A549 (cell line): ENCODE measurements around the gene CMTM4. TPM values are rescaled to one million over a fixed set of nuclear protein-coding genes. Genes with fewer than 3 reads are reported as not detected.

Source experiments
- ATAC-seq, 2 experiments: fragments of 200-7000 bp in 1 of 2; fragments of >200 bp in 1 of 2; cut with Nextera tagmentation in 1 of 2; cut with Tn5 transposase in 1 of 2; 3 replicates each; pipeline versions ENCODE4 v1.8.0 to v1.9.1; 2018 to 2020; ENCODE audit warnings: mild to moderate bottlenecking in 1 of 2, moderate library complexity in 1 of 2
- CTCF ChIA-PET: fragments of 300-600 bp; sonication (Branson Sonifier 250); formaldehyde crosslinking; extraction: SDS; loops from one replicate; lab custom pipeline; 2021; ENCODE audit warnings: antibody characterized with exemption, inconsistent platforms; lab: Yijun Ruan, JAX
- POLR2A ChIA-PET: fragments of 350-600 bp; formaldehyde crosslinking; extraction: SDS; loops from one replicate; lab custom pipeline; 2021; ENCODE audit warnings: antibody characterized with exemption, inconsistent platforms; lab: Yijun Ruan, JAX
- DNase-seq, 2 experiments: peaks; one replicate each; pipeline versions ENCODE4 v3.0.0 to v3.0.0-alpha.2; 2011 to 2016; ENCODE audit warnings: low read depth in 1 of 2, low spot score in 1 of 2
- FAIRE-seq: peaks from 2 replicates; lab custom pipeline; 2011; peaks lifted over from hg19 to GRCh38; lab: Jason Lieb, UNC
- H3K27ac ChIP-seq, 2 experiments: fragments of >200 bp; sonication (Bioruptor Twin); formaldehyde crosslinking; 3 replicates each; pipeline ENCODE4 v1.5.1; 2016 to 2017
- H3K4me1 ChIP-seq: fragments of >200 bp; sonication (Bioruptor Twin); formaldehyde crosslinking; 3 replicates; pipeline ENCODE4 v1.6.1; 2016
- H3K4me2 ChIP-seq: fragments of >200 bp; sonication (Bioruptor Twin); formaldehyde crosslinking; 3 replicates; pipeline ENCODE4 v1.6.1; 2016
- H3K4me3 ChIP-seq: fragments of >200 bp; sonication (Bioruptor Twin); formaldehyde crosslinking; 3 replicates; pipeline ENCODE4 v1.5.1; 2016
- H3K9me3 ChIP-seq: fragments of >200 bp; sonication (Bioruptor Twin); formaldehyde crosslinking; 3 replicates; pipeline ENCODE4 v1.6.1; 2016
- BHLHE40 ChIP-seq: IDR thresholded peaks from 2 replicates; pipeline ENCODE4 v1.6.1; 2012; ENCODE audit warnings: low read depth, low read length, inconsistent platforms
- ELK1 ChIP-seq: fragments of 150-350 bp; IDR thresholded peaks from 2 replicates; pipeline ENCODE4 v1.6.1; 2014; ENCODE audit warnings: low read depth, mild to moderate bottlenecking, low read length
- FOSL2 ChIP-seq, 2 experiments: fragments of 450-650 bp in 1 of 2; fragments of >200 bp in 1 of 2; sonication (Bioruptor Twin) in 1 of 2; formaldehyde crosslinking; IDR thresholded peaks; 2 replicates each; pipeline versions ENCODE4 v1.5.0 to v1.6.1; 2016 to 2020; ENCODE audit warnings: mild to moderate bottlenecking in 1 of 2, moderate library complexity in 1 of 2
- FOXS1 ChIP-seq: fragments of 250-450 bp; sonication (Bioruptor Pico); IDR thresholded peaks from 2 replicates; pipeline ENCODE4 v1.5.0; 2020; ENCODE audit warnings: mild to moderate bottlenecking, moderate library complexity
- HEYL ChIP-seq: fragments of 250-450 bp; sonication (Bioruptor Pico); IDR thresholded peaks from 2 replicates; pipeline ENCODE4 v1.8.0; 2021; ENCODE audit warnings: mild to moderate bottlenecking, moderate library complexity
- HOXA7 ChIP-seq: fragments of 250-450 bp; sonication (Bioruptor Pico); IDR thresholded peaks from 2 replicates; pipeline ENCODE4 v1.5.0; 2020; ENCODE audit warnings: mild to moderate bottlenecking, moderate library complexity
- HOXB5 ChIP-seq: fragments of 250-450 bp; sonication (Bioruptor Pico); IDR thresholded peaks from 2 replicates; pipeline ENCODE4 v1.5.0; 2020; ENCODE audit warnings: mild to moderate bottlenecking, moderate library complexity
- JUN ChIP-seq, 2 experiments: fragments of >200 bp; sonication (Bioruptor Twin); formaldehyde crosslinking; IDR thresholded peaks; 2 replicates in 1 of 2; 3 replicates in 1 of 2; pipeline ENCODE4 v1.6.1; 2016 to 2017
- MAFK ChIP-seq: fragments of 450-650 bp; IDR thresholded peaks from 2 replicates; pipeline ENCODE4 v1.6.1; 2014; ENCODE audit not compliant: partially characterized antibody
- MAX ChIP-seq: IDR thresholded peaks from 2 replicates; pipeline ENCODE4 v1.6.1; 2012
- MAZ ChIP-seq: fragments of 150-350 bp; IDR thresholded peaks from 2 replicates; pipeline ENCODE4 v1.6.1; 2014; ENCODE audit warnings: antibody characterized with exemption, low read depth, low read length, borderline replicate concordance
- POLR2A ChIP-seq: IDR thresholded peaks from 2 replicates; pipeline ENCODE4 v1.6.1; 2012; ENCODE audit warnings: mild to moderate bottlenecking, low read length
- RCOR1 ChIP-seq: fragments of 150-350 bp; IDR thresholded peaks from 2 replicates; pipeline ENCODE4 v1.6.1; 2014; ENCODE audit warnings: antibody characterized with exemption, low read length, low read depth
- REST ChIP-seq: fragments of 200-600 bp; sonication (generic); IDR thresholded peaks from 2 replicates; pipeline ENCODE4 v1.6.1; 2016; ENCODE audit warnings: antibody characterized with exemption, mild to moderate bottlenecking, moderate library complexity
- USF2 ChIP-seq: fragments of 450-650 bp; IDR thresholded peaks from 2 replicates; pipeline ENCODE4 v1.6.1; 2014; ENCODE audit warnings: antibody characterized with exemption
- ZC3H11A ChIP-seq: fragments of 450-650 bp; IDR thresholded peaks from 2 replicates; pipeline ENCODE4 v1.6.1; 2014; ENCODE audit warnings: antibody characterized with exemption, mild to moderate bottlenecking
- WGBS: methylation state at CpG from one replicate; pipeline ENCODE4 v1.1.6; 2017; ENCODE audit errors: missing lambda C conversion rate; 5-methylcytosine and 5-hydroxymethylcytosine counted together
- polyA plus RNA-seq, 4 experiments: library from polyadenylated mRNA; depleted of rRNA in 3 of 4; stranded (reverse); fragments of >200 nt; fragmentation: RNase III in 1 of 4; extraction: RNeasy Plus Mini Kit Qiagen cat#74134 plus additional on column Dnase treatment in 1 of 4; gene quantifications; 2 replicates in 3 of 4; 3 replicates in 1 of 4; pipeline ENCODE4 v1.2.3, GENCODE V29; 2011 to 2017
- TF ChIP-seq, protein P1 (sequence below): fragments of 250-450 bp; sonication (Bioruptor Pico); IDR thresholded peaks from 2 replicates; pipeline ENCODE4 v1.5.0; 2021; ENCODE audit warnings: mild to moderate bottlenecking, moderate library complexity, borderline replicate concordance

Gene CMTM4
- polyA plus RNA-seq, 2 of the 4 experiments (the other 2 are of a cell fraction), result 24.8 to 58.6 TPM

GRCh38 chr16:66618588-66619375 is 77.8 kb downstream of the CMTM4 start:
- no peak overlapping the region for H3K4me3 ChIP-seq
- FAIRE-seq (no peak), ATAC-seq (peak; percentile 32 to 59; a peak in 4 of 6 replicates), DNase-seq (peak in 1 of 2 experiments; percentile 26)
- H3K4me1 ChIP-seq, result peaks cover 24% of the 10 kb centered on the region
- TF ChIP-seq REST, result no peak
- no peak for TF ChIP-seq RCOR1
- TF ChIP-seq BHLHE40, result no peak
- TF ChIP-seq FOSL2 (IDR thresholded peaks at IDR 0.05), result 0 out of 2 replicates have a peak, but pooled peaks have one; percentile 7
- TF ChIP-seq FOSL2 (CRISPR knock-in tag; IDR thresholded peaks at IDR 0.05), result no peak
- TF ChIP-seq, protein P1, sequence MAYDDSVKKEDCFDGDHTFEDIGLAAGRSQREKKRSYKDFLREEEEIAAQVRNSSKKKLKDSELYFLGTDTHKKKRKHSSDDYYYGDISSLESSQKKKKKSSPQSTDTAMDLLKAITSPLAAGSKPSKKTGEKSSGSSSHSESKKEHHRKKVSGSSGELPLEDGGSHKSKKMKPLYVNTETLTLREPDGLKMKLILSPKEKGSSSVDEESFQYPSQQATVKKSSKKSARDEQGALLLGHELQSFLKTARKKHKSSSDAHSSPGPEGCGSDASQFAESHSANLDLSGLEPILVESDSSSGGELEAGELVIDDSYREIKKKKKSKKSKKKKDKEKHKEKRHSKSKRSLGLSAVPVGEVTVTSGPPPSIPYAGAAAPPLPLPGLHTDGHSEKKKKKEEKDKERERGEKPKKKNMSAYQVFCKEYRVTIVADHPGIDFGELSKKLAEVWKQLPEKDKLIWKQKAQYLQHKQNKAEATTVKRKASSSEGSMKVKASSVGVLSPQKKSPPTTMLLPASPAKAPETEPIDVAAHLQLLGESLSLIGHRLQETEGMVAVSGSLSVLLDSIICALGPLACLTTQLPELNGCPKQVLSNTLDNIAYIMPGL (CRISPR knock-in tag), result no peak
- 0 out of 2 replicates have a peak, but pooled peaks have one; percentile 6 for TF ChIP-seq MAX
- POLR2A ChIA-PET, result no interaction called here
- H3K4me2 ChIP-seq, result peak overlapping the region; percentile 33
- WGBS, result 44% methylated on average over 6 of the region's 10 CpGs
- H3K9me3 ChIP-seq, result no peaks in the 10 kb centered on the region
- CTCF ChIA-PET, result interaction anchor here (0.5 to 2.6 kb wide), 10 partner anchors 8 to 249 kb away, joined by 3 to 20 read pairs (median 4); no protein-coding TSS in a partner anchor
- peak overlapping the region; percentile 37 to 69; a peak in 4 of 6 replicates for H3K27ac ChIP-seq

DNA sequence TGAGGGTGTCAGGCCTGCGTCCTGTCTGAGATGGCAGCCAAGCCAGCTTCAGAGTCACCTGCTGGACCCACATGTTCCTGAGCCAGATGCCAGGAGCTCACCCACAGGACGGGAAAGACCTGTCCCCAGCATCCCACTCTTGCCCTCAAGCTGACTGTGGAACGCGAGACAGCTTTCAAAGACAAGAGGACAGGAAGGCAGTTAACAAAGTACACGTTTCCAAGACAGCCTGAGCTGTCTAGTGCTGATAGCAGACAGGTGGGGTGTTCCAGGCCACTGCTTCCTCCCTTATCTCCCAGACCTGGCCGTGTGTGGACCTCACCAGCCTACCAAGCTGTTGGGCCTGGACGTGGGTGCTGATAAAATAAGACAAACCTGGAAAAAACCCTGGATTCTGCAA is 78.8 kb downstream of the CMTM4 start:
- ChIA-PET CTCF (interaction anchor here (0.9 to 2.6 kb wide), 9 partner anchors 9 to 250 kb away, joined by 3 to 20 read pairs (median 4); partner anchors contain the start of gene CMTM3), POLR2A (no interaction called here)
- Histone ChIP-seq H3K9me3 (no peaks in the 10 kb centered on the region), H3K4me2 (no peak overlapping the region), H3K27ac (peak overlapping the region in 1 of 2 experiments; percentile 69; a peak in 1 of 6 replicates), H3K4me1 (peaks cover 24% of the 10 kb centered on the region), H3K4me3 (no peak overlapping the region)
- no peak for FAIRE-seq
- no peak; a peak in 1 of 6 replicates for ATAC-seq
- no peak for TF ChIP-seq ZC3H11A
- TF ChIP-seq MAFK, result no peak
- no peak for TF ChIP-seq HOXB5 (CRISPR knock-in tag)
- no peak for TF ChIP-seq POLR2A
- TF ChIP-seq JUN (IDR thresholded peaks at IDR 0.05), result no peak
- TF ChIP-seq MAZ, result no peak
- no peak for TF ChIP-seq MAX
- no peak for TF ChIP-seq HEYL
- no peak for TF ChIP-seq ELK1
- TF ChIP-seq HOXA7 (CRISPR knock-in tag), result no peak
- TF ChIP-seq USF2, result no peak
- no peak for TF ChIP-seq FOXS1 (CRISPR knock-in tag)
- WGBS, result 77% methylated on average over 7 of the region's 7 CpGs
- no peak for DNase-seq
